ENCODE results near the gene TMEM271. TPM values are rescaled to one million over a fixed set of nuclear protein-coding genes. Genes with fewer than 3 reads are reported as not detected.
A peak's percentile ranks its signal among the peaks of the same experiment; 100 is the strongest.

TMEM271 gene
- total and polyA plus RNA-seq, 10 donors: not detected

- intact Hi-C loops (cut with DNase I; ENCODE audit: low total_unique reads): no loop called here
- H3K27me3 ChIP-seq (replicated peaks in 1 of 7): no peaks in the 10 kb centered on the region
- peaks cover 0 to 93% (median 69%) of the 10 kb centered on the region in 6 donors for H3K36me3 ChIP-seq
- no peaks in the 10 kb centered on the region for H3K4me1 ChIP-seq
- H3K4me3 ChIP-seq: no peak overlapping the region
- H3K9me3 ChIP-seq: peaks cover 0 to 45% (median 0%) of the 10 kb centered on the region in 8 donors
- no peak for TF ChIP-seq POLR2AphosphoS5 (IDR thresholded peaks at IDR 0.05)
- no peak for TF ChIP-seq POLR2A (IDR thresholded peaks at IDR 0.05)
- TF ChIP-seq CTCF (IDR thresholded peaks at IDR 0.05 in 8 of 11, conservative IDR thresholded peaks at IDR 0.05 in 3 of 11): no peak
- no peak overlapping the region for H3K27ac ChIP-seq
- peak; percentile 66 for DNase-seq
- 95 to 97% (median 96%) methylated on average over 39 of the region's 39 CpGs for WGBS, 5 donors
Observed at GRCh38 chr4:535181-535923, 40.7 kb downstream of the TMEM271 start.

GRCh38 chr4:534576-535151 is 41.4 kb downstream of the TMEM271 start:
- H3K4me3 ChIP-seq: no peak overlapping the region
- H3K27ac ChIP-seq: no peak overlapping the region
- no peaks in the 10 kb centered on the region for H3K27me3 ChIP-seq (replicated peaks in 1 of 7)
- WGBS, 5 donors: 92 to 97% (median 95%) methylated on average over 22 of the region's 22 CpGs
- peaks cover 0 to 43% (median 0%) of the 10 kb centered on the region in 8 donors for H3K9me3 ChIP-seq
- H3K4me1 ChIP-seq: no peaks in the 10 kb centered on the region
- DNase-seq: peak; percentile 54
- intact Hi-C loops (cut with DNase I; ENCODE audit: low total_unique reads): no loop called here
- H3K36me3 ChIP-seq: peaks cover 0 to 98% (median 75%) of the 10 kb centered on the region in 6 donors
- TF ChIP-seq CTCF (IDR thresholded peaks at IDR 0.05 in 8 of 11, conservative IDR thresholded peaks at IDR 0.05 in 3 of 11) (no peak), POLR2A (IDR thresholded peaks at IDR 0.05) (no peak), POLR2AphosphoS5 (IDR thresholded peaks at IDR 0.05) (no peak)

- H3K4me1 ChIP-seq: peaks cover 0 to 4% (median under 1%) of the 10 kb centered on the region in 6 donors
- TF ChIP-seq CTCF (IDR thresholded peaks at IDR 0.05 in 8 of 11, conservative IDR thresholded peaks at IDR 0.05 in 3 of 11) (no peak), POLR2AphosphoS5 (IDR thresholded peaks at IDR 0.05) (no peak), POLR2A (IDR thresholded peaks at IDR 0.05) (no peak)
- peak; percentile 62 for DNase-seq
- 92 to 97% (median 94%) methylated on average over 15 to 21 of the region's 21 CpGs for WGBS, 5 donors
- no peak overlapping the region for H3K4me3 ChIP-seq
- peaks cover 0 to 99% (median 78%) of the 10 kb centered on the region in 6 donors for H3K36me3 ChIP-seq
- no peaks in the 10 kb centered on the region for H3K27me3 ChIP-seq (replicated peaks in 1 of 7)
- H3K9me3 ChIP-seq: peaks cover 0 to 43% (median 0%) of the 10 kb centered on the region in 8 donors
- no peak overlapping the region for H3K27ac ChIP-seq
- intact Hi-C loops (cut with DNase I; ENCODE audit: low total_unique reads): no loop called here
Observed at GRCh38 chr4:534101-534575, 42.0 kb downstream of the TMEM271 start.
